ENCODE measurements around the gene ST3GAL3. TPM values are rescaled to one million over a fixed set of nuclear protein-coding genes. Genes with fewer than 3 reads are reported as not detected.

ST3GAL3 gene
- total and polyA plus RNA-seq, 3 experiments from 2014 or later, result 9.7 to 10.1 (median 9.7) TPM

DNA sequence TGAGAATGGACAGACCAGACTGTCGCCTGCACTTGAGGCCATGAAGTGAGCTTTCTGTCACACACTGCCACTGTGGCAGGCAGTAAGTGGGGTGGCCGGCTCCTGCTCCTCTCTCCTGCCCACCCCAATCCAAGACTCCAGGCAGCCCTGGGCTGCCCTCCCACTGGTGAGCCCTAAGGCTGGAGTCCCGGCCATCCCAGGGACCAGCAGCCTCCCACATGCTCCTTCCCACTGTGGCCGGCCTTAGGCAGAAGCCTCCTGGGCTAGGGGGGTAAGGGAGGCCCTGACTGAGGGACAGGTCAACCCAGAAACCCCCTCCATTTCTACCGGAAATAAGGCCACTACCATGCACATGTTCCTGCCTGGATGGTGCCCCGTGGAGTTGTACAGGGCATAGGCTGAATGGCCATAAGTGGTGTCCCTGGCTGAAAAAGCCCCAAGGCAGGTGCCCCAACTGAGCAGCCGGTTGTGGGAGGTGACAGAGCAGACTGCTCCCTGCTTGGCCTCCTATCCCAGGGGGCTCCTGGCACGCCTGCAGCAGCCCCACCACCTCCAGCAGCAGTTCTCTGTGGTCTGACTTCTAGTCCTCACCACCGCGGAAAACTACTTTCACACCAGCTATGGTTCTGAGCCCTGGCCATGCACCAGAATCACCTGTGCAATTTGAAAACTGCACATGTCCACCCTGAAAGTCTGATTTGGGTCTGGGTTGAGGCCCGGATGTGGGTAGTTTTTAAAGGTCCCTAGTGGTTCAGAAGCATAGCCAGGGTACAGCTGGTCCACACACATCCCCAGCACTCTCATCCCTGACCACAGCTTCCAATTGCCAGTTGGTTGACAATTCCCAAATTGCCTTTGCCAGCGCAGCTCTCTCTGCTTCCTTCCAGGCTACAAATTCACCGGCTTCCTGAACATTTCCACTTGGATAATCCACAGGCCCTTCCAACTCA is 224.7 kb downstream of the ST3GAL3 start:
- H3K36me3 Mint-ChIP-seq, result peaks cover 0 to 3% (median 0%) of the 10 kb centered on the region in 3 donors
- CTCF ChIA-PET, result interaction anchor here (1.4 to 4.4 kb wide), 2 partner anchors 15 to 105 kb away, joined by 4 to 46 read pairs; partner anchors contain the start of gene IPO13
- H3K27me3 Mint-ChIP-seq, result peaks cover 22 to 29% of the 10 kb centered on the region in 2 donors
- H3K9me3 ChIP-seq (ENCODE audit: low read length), result no peaks in the 10 kb centered on the region
- H3K27me3 ChIP-seq (ENCODE audit: insufficient read depth, low read length, poor library complexity, severe bottlenecking), result peaks cover 21% of the 10 kb centered on the region
- no peaks in the 10 kb centered on the region for H3K4me1 ChIP-seq (ENCODE audit: insufficient read depth, low read length)
- no peak for DNase-seq
- H3K4me3 Mint-ChIP-seq, result no peak overlapping the region
- POLR2A ChIA-PET, result no interaction called here
- H3K4me1 Mint-ChIP-seq, result peaks cover 6 to 21% (median 11%) of the 10 kb centered on the region in 3 donors
- no peaks in the 10 kb centered on the region for H3K36me3 ChIP-seq (ENCODE audit: insufficient read depth, low read length)
- no peaks in the 10 kb centered on the region for H3K9me3 Mint-ChIP-seq
- no peak overlapping the region for H3K27ac Mint-ChIP-seq
- H3K27ac ChIP-seq (ENCODE audit: low read depth, low read length), result no peak overlapping the region
- H3K4me3 ChIP-seq (ENCODE audit: low read length), result no peak overlapping the region

GRCh38 chr1:43932786-43933385 is 225.6 kb downstream of the ST3GAL3 start:
- CTCF ChIA-PET, result interaction anchor here (1.4 to 4.4 kb wide), 5 partner anchors 10 to 168 kb away, joined by 4 to 46 read pairs (median 9); partner anchors contain the start of gene IPO13
- no peaks in the 10 kb centered on the region for H3K36me3 ChIP-seq (ENCODE audit: insufficient read depth, low read length)
- POLR2A ChIA-PET, result no interaction called here
- no peaks in the 10 kb centered on the region for H3K9me3 ChIP-seq (ENCODE audit: low read length)
- no peak for DNase-seq
- H3K4me3 ChIP-seq (ENCODE audit: low read length), result no peak overlapping the region
- peaks cover 24 to 29% of the 10 kb centered on the region in 2 donors for H3K27me3 Mint-ChIP-seq
- H3K4me3 Mint-ChIP-seq, result peak overlapping the region in 1 of 7 donors; percentile 2
- H3K27me3 ChIP-seq (ENCODE audit: insufficient read depth, low read length, poor library complexity, severe bottlenecking), result peaks cover 21% of the 10 kb centered on the region
- no peaks in the 10 kb centered on the region for H3K36me3 Mint-ChIP-seq
- no peaks in the 10 kb centered on the region for H3K9me3 Mint-ChIP-seq
- H3K4me1 Mint-ChIP-seq, result peaks cover 6 to 21% (median 11%) of the 10 kb centered on the region in 3 donors
- no peaks in the 10 kb centered on the region for H3K4me1 ChIP-seq (ENCODE audit: insufficient read depth, low read length)
- H3K27ac ChIP-seq (ENCODE audit: low read depth, low read length), result no peak overlapping the region
- no peak overlapping the region for H3K27ac Mint-ChIP-seq

DNA sequence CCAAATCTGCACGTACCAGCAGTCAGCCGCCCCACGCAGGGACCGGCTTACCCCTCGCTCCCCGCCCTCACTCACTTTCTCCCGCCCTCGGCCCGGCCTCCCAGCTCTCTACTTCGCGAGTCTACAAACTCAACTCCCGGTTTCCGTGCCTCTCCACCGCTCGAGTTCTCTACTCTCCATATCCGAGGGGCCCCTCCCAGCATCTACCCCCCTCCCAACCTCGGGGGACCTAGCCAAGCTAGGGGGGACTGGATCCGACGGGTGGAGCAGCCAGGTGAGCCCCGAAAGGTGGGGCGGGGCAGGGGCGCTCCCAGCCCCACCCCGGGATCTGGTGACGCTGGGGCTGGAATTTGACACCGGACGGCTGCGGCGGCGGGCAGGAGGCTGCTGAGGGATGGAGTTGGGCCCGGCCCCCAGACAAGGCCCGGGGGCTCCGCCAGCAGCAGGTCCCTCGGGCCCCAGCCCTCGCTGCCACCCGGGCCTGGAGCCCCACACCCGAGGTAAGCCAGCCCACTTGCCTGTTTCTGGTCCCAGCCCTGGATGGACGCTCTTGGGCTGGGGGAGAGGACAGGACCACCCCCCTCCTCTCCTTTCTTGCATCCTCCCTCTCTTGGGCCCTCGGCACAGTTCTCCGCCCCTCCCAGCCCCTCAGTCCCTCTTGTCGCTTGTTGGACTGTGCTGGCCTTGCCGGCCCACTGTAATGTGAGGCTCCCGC is 226.2 kb downstream of the ST3GAL3 start, which contains the start of gene ARTN:
Gene ARTN (plus strand): TSS at position 416 of the 715 bp plus-strand sequence. CDS start 1,856 bp downstream, outside the sequence.
- Mint-ChIP-seq H3K27ac (peak within 1 kb of the TSS in 1 of 8 donors; percentile 33), H3K27me3 (peaks cover 23 to 29% of the 10 kb centered on the region in 2 donors), H3K36me3 (peaks cover 0 to 2% (median 0%) of the 10 kb centered on the region in 3 donors), H3K9me3 (no peaks in the 10 kb centered on the region), H3K4me1 (peaks cover 6 to 21% (median 11%) of the 10 kb centered on the region in 3 donors), H3K4me3 (peak within 1 kb of the TSS in 1 of 7 donors; percentile 2)
- no peaks in the 10 kb centered on the region for H3K9me3 ChIP-seq (ENCODE audit: low read length)
- no peak for DNase-seq
- POLR2A ChIA-PET, result no interaction called here
- H3K4me1 ChIP-seq (ENCODE audit: insufficient read depth, low read length), result no peaks in the 10 kb centered on the region
- H3K4me3 ChIP-seq (ENCODE audit: low read length), result no peak within 1 kb of the TSS
- H3K27ac ChIP-seq (ENCODE audit: low read depth, low read length), result no peak within 1 kb of the TSS
- peaks cover 21% of the 10 kb centered on the region for H3K27me3 ChIP-seq (ENCODE audit: insufficient read depth, low read length, poor library complexity, severe bottlenecking)
- H3K36me3 ChIP-seq (ENCODE audit: insufficient read depth, low read length), result no peaks in the 10 kb centered on the region
- CTCF ChIA-PET, result interaction anchor here (1.2 to 4.4 kb wide), 11 partner anchors 10 to 406 kb away, joined by 4 to 46 read pairs (median 6); partner anchors contain the start of genes IPO13 and PTPRF

DNA sequence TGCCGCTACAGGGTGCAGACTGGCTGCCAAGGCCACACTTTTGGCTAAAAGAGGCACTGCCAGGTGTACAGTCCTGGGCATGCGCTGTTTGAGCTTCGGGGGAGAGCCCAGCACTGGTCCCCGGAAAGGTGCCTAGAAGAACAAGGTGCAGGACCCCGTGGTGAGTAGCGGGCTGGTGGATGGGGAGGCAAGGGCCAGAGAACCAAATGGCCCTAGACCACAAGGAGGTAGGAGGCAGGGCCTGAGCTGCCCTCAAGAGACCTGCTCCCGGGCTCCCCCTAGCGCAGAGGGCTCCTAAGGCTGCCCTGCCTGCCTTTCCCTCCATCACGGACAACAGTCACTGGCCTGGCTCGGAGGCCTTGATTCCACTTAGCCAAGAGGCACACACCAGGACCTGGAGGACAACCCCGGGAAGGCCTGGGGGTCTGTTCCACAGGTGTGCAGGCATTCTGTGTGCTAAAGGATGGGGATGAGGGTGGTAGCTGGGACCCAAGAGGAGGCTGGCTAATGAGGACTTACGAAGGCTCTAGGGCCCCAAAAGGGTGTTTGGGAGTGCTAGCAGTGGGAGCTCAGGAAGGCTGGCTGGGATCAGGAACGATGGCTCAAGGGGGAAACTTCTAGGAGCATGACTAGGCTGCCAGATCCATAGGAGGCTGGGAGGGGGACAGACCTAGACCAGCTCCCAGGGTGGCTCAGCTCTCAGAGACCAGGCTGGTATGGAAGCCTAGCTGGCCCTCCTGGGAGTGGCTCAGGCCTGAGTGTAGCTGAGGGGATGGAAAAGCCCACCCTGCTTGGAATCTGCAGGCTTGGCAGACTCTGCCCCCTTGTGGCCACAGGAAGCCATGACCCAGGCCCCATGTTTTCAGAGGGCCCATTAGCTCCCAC is 227.0 kb downstream of the ST3GAL3 start:
- Histone ChIP-seq H3K4me3 (ENCODE audit: low read length) (no peak overlapping the region), H3K27ac (ENCODE audit: low read depth, low read length) (no peak overlapping the region), H3K27me3 (ENCODE audit: insufficient read depth, low read length, poor library complexity, severe bottlenecking) (peaks cover 21% of the 10 kb centered on the region), H3K36me3 (ENCODE audit: insufficient read depth, low read length) (no peaks in the 10 kb centered on the region), H3K9me3 (ENCODE audit: low read length) (no peaks in the 10 kb centered on the region), H3K4me1 (ENCODE audit: insufficient read depth, low read length) (no peaks in the 10 kb centered on the region)
- peak overlapping the region in 1 of 8 donors; percentile 33 for H3K27ac Mint-ChIP-seq
- ChIA-PET CTCF (interaction anchor here (0.7 to 4.4 kb wide), 28 partner anchors 8 to 414 kb away, joined by 3 to 46 read pairs (median 4); partner anchors contain the start of genes DPH2, IPO13, KDM4A and PTPRF), POLR2A (no interaction called here)
- peak overlapping the region in 1 of 7 donors; percentile 8 for H3K4me3 Mint-ChIP-seq
- H3K27me3 Mint-ChIP-seq, result peaks cover 23 to 29% of the 10 kb centered on the region in 2 donors
- H3K36me3 Mint-ChIP-seq, result peaks cover 0 to 2% (median 0%) of the 10 kb centered on the region in 3 donors
- no peaks in the 10 kb centered on the region for H3K9me3 Mint-ChIP-seq
- peak; percentile 26 to 63 (median 38) for DNase-seq
- H3K4me1 Mint-ChIP-seq, result peaks cover 6 to 21% (median 11%) of the 10 kb centered on the region in 3 donors

DNA sequence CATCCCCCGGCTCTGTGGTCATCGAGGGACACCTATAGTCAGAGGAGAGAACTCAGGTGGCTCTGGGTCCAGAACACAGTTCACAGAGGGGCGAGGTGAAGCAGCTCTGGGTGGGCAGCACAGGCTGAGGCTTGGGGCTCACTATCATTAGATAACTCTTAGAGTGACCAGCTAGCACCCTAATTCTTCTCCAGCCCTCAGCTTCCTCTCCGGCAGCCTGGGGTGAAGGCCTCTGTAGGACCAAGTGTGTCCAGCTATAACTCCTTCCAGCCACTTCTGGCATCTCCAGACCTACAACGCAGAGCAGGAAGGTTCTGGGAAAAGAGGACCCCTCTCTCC is 227.6 kb downstream of the ST3GAL3 start:
- Mint-ChIP-seq H3K4me1 (peaks cover 6 to 21% (median 13%) of the 10 kb centered on the region in 3 donors), H3K4me3 (peak overlapping the region in 1 of 7 donors; percentile 8)

DNA sequence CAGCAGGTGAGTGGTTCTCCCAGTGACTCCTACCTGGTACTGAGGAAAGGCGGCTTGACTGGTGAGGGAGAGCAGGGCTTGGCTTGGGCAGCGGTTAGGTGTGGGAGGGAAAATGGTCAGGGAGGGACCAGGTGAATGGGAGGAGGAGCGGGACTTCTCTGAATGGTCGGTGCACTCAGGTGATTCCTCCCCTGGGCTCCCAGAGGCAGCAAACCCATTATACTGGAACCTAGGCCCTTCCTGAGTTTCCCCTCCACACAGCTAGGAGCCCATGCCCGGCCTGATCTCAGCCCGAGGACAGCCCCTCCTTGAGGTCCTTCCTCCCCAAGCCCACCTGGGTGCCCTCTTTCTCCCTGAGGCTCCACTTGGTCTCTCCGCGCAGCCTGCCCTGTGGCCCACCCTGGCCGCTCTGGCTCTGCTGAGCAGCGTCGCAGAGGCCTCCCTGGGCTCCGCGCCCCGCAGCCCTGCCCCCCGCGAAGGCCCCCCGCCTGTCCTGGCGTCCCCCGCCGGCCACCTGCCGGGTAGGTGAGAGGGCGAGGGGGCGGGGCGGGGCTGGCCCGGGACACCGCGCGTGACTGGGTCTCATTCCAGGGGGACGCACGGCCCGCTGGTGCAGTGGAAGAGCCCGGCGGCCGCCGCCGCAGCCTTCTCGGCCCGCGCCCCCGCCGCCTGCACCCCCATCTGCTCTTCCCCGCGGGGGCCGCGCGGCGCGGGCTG is 228.5 kb downstream of the ST3GAL3 start:
- Mint-ChIP-seq H3K27me3 (peaks cover 25 to 29% of the 10 kb centered on the region in 2 donors), H3K4me1 (peaks cover 6 to 21% (median 13%) of the 10 kb centered on the region in 3 donors), H3K4me3 (peak overlapping the region in 3 of 7 donors; percentile 2 to 48 (median 19)), H3K9me3 (no peaks in the 10 kb centered on the region), H3K36me3 (peaks cover 0 to 2% (median 2%) of the 10 kb centered on the region in 3 donors), H3K27ac (no peak overlapping the region)
- no peak overlapping the region for H3K27ac ChIP-seq (ENCODE audit: low read depth, low read length)
- ChIA-PET POLR2A (no interaction called here), CTCF (interaction anchor here (1.1 to 4.4 kb wide), 13 partner anchors 10 to 415 kb away, joined by 3 to 46 read pairs (median 5); partner anchors contain the start of genes DPH2, IPO13 and PTPRF)
- H3K4me1 ChIP-seq (ENCODE audit: insufficient read depth, low read length), result no peaks in the 10 kb centered on the region
- no peak for DNase-seq
- H3K4me3 ChIP-seq (ENCODE audit: low read length), result no peak overlapping the region
- H3K27me3 ChIP-seq (ENCODE audit: insufficient read depth, low read length, poor library complexity, severe bottlenecking), result peaks cover 21% of the 10 kb centered on the region
- no peaks in the 10 kb centered on the region for H3K9me3 ChIP-seq (ENCODE audit: low read length)
- H3K36me3 ChIP-seq (ENCODE audit: insufficient read depth, low read length), result no peaks in the 10 kb centered on the region

More for the DNA sequence above, 227.6 kb downstream of the ST3GAL3 start:
- H3K9me3 Mint-ChIP-seq, result no peaks in the 10 kb centered on the region
- Histone ChIP-seq H3K36me3 (ENCODE audit: insufficient read depth, low read length) (no peaks in the 10 kb centered on the region), H3K9me3 (ENCODE audit: low read length) (no peaks in the 10 kb centered on the region), H3K4me3 (ENCODE audit: low read length) (no peak overlapping the region), H3K27me3 (ENCODE audit: insufficient read depth, low read length, poor library complexity, severe bottlenecking) (peaks cover 21% of the 10 kb centered on the region), H3K4me1 (ENCODE audit: insufficient read depth, low read length) (no peaks in the 10 kb centered on the region), H3K27ac (ENCODE audit: low read depth, low read length) (no peak overlapping the region)
- ChIA-PET CTCF (interaction anchor here (0.7 to 4.4 kb wide), 27 partner anchors 8 to 414 kb away, joined by 3 to 46 read pairs (median 5); partner anchors contain the start of genes DPH2, IPO13, KDM4A and PTPRF), POLR2A (no interaction called here)
- peaks cover 25 to 29% of the 10 kb centered on the region in 2 donors for H3K27me3 Mint-ChIP-seq
- no peak overlapping the region for H3K27ac Mint-ChIP-seq
- DNase-seq, result no peak
- H3K36me3 Mint-ChIP-seq, result peaks cover 0 to 2% (median 2%) of the 10 kb centered on the region in 3 donors
